Progenitor cell of endocrine pancreas (in vitro differentiated cells): ENCODE measurements around the gene KCNJ6. TPM values are rescaled to one million over a fixed set of nuclear protein-coding genes. Genes with fewer than 3 reads are reported as not detected.

Source experiments
- DNase-seq: peaks from one replicate; pipeline ENCODE4 v3.0.0; 2021; ENCODE audit warnings: low spot score; ENCODE audit not compliant: unreplicated experiment
- H3K27ac Mint-ChIP-seq: 2 replicates; pipeline ENCODE4 v1.8.0; 2021; ENCODE audit warnings: mild to moderate bottlenecking, moderate library complexity, mixed read lengths
- H3K27me3 Mint-ChIP-seq: 2 replicates; pipeline ENCODE4 v1.8.0; 2021; ENCODE audit warnings: mixed read lengths
- H3K36me3 Mint-ChIP-seq: 2 replicates; pipeline ENCODE4 v1.8.0; 2022; ENCODE audit warnings: mixed read lengths; ENCODE audit not compliant: insufficient read depth
- H3K4me1 Mint-ChIP-seq: 2 replicates; pipeline ENCODE4 v1.8.0; 2021; ENCODE audit warnings: low read depth, mixed read lengths
- H3K4me3 Mint-ChIP-seq: 2 replicates; pipeline ENCODE4 v1.8.0; 2021; ENCODE audit warnings: low read depth, mild to moderate bottlenecking, moderate library complexity, mixed read lengths
- H3K9me3 Mint-ChIP-seq: 2 replicates; pipeline ENCODE4 v1.8.0; 2021; ENCODE audit warnings: low read depth, mixed read lengths
- CTCF ChIP-seq: fragments of 200-600 bp; sonication (generic); IDR thresholded peaks from one replicate; pipeline ENCODE4 v1.5.0; 2021; ENCODE audit warnings: antibody characterized with exemption, mild to moderate bottlenecking; ENCODE audit not compliant: unreplicated experiment
- total RNA-seq: library from RNA; stranded (reverse); gene quantifications from 2 replicates; pipeline ENCODE4 v1.2.1, GENCODE V29; 2021

Gene KCNJ6
- total RNA-seq, 1 donor from 2014 or later = 3.3 TPM

DNA sequence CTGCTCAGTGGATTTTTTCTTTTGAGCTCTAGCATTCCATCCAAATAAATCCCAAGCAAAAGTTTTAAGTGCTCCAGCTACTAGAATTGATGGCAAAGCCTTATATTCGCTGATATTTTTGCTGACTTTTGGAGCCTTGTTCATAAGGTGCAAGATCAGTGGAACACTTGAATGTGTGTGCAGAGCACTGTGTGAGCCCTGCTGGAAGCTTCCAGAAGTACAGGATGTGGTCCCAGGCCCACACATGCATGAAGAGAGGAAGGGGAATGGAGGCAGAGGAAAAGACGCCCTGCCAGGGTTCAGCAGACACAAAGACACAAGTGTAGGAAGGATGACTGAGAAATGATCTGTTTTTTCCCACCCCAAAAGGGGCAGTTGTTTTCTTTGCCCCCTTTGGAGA lies 169.4 kb downstream of the KCNJ6 start:
- no peak overlapping the region for H3K4me3 Mint-ChIP-seq

DNA sequence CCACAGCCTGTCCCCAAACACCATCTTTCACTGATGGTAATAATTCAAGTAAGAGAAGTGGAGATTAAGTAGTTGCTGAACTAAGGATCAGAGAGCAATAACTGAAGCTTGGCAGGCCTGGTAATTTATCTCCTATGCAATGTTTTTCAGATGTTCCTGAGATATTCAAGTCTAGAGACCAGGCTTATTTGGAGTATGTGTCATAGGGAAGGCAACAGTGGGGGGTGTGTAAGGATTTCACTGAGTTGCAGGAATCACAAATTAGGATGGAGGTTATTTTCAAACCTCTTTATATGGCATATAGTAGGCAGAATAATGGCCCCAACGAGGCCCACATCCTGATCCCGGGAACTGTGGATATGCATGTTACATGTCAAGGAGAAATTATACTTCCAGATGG lies 171.7 kb downstream of the KCNJ6 start:
- Mint-ChIP-seq H3K4me1 (peaks cover 3% of the 10 kb centered on the region), H3K36me3 (no peaks in the 10 kb centered on the region), H3K27ac (no peak overlapping the region), H3K4me3 (no peak overlapping the region), H3K27me3 (peaks cover 6% of the 10 kb centered on the region), H3K9me3 (no peaks in the 10 kb centered on the region)
- DNase-seq = no peak
- no peak for TF ChIP-seq CTCF

More for the DNA sequence above, 169.4 kb downstream of the KCNJ6 start:
- no peaks in the 10 kb centered on the region for H3K36me3 Mint-ChIP-seq
- no peak overlapping the region for H3K27ac Mint-ChIP-seq
- no peaks in the 10 kb centered on the region for H3K4me1 Mint-ChIP-seq
- H3K9me3 Mint-ChIP-seq = no peaks in the 10 kb centered on the region
- H3K27me3 Mint-ChIP-seq = peaks cover 3% of the 10 kb centered on the region
- peak; percentile 15 for TF ChIP-seq CTCF
- DNase-seq = no peak

- H3K4me3 Mint-ChIP-seq = no peak overlapping the region
- peaks cover 6% of the 10 kb centered on the region for H3K27me3 Mint-ChIP-seq
- peaks cover 3% of the 10 kb centered on the region for H3K4me1 Mint-ChIP-seq
- no peak overlapping the region for H3K27ac Mint-ChIP-seq
- no peak for TF ChIP-seq CTCF
- no peaks in the 10 kb centered on the region for H3K9me3 Mint-ChIP-seq
- H3K36me3 Mint-ChIP-seq = no peaks in the 10 kb centered on the region
- no peak for DNase-seq
These were observed 173.7 kb downstream of the KCNJ6 start for GRCh38 chr21:37742532-37742931.

DNA sequence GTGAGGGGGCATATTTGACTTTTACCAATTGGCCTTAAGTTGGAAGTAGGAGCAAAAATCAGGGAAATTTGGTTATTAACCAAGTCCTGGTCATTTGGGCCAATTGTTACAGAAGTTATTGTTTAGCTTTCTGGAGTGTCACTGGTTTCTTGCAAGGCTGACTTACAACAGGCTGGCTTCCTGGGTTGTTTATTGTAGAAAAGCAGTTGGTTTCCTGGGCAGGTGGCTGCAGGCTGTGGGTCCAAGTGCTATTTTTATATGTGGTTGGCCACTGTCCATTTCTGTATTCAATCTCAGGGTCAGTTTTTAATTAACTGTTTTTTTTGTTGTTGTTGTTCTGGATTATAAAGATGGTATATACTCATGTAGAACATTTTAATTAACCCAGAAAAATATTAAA lies 174.1 kb downstream of the KCNJ6 start:
- no peaks in the 10 kb centered on the region for H3K36me3 Mint-ChIP-seq
- H3K27ac Mint-ChIP-seq = no peak overlapping the region
- no peaks in the 10 kb centered on the region for H3K9me3 Mint-ChIP-seq
- no peak for TF ChIP-seq CTCF
- H3K4me3 Mint-ChIP-seq = no peak overlapping the region
- H3K4me1 Mint-ChIP-seq = peaks cover 3% of the 10 kb centered on the region
- peaks cover 7% of the 10 kb centered on the region for H3K27me3 Mint-ChIP-seq
- no peak for DNase-seq

DNA sequence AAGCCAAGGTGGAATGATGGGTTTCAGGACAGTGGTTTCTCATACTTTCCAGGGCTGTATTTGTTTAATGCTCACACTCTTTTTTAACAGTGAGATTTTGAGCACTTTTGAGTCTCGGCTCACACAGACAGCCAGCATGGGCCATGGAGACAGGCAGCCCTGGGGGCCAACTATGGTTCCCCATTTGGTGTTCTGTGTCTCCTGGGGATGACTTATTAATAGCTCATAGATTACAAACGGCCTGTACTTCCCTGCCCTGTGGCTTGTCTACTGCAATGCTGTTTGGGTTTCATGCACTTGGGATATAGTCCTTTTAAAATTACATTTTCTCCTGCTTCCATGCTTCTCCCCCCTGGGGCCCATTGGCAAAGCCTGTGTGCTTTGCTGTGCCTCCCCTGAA lies 178.3 kb downstream of the KCNJ6 start:
- Mint-ChIP-seq H3K4me3 (no peak overlapping the region), H3K27ac (no peak overlapping the region), H3K27me3 (peaks cover 14% of the 10 kb centered on the region), H3K9me3 (no peaks in the 10 kb centered on the region), H3K4me1 (peaks cover 3% of the 10 kb centered on the region), H3K36me3 (no peaks in the 10 kb centered on the region)
- TF ChIP-seq CTCF = no peak
- DNase-seq = no peak

GRCh38 chr21:37737507-37737906 lies 178.8 kb downstream of the KCNJ6 start:
- DNase-seq = no peak
- Mint-ChIP-seq H3K9me3 (no peaks in the 10 kb centered on the region), H3K4me1 (peaks cover 3% of the 10 kb centered on the region), H3K36me3 (no peaks in the 10 kb centered on the region), H3K27ac (no peak overlapping the region), H3K4me3 (no peak overlapping the region), H3K27me3 (peaks cover 16% of the 10 kb centered on the region)
- no peak for TF ChIP-seq CTCF
